Duodenal mucosa (tissue), 2 donors: ENCODE measurements around the gene ZNF236.

Experiments
- H3K27ac ChIP-seq: one replicate; pipeline ENCODE4 v1.7.0; 2013; ENCODE audit warnings: low read depth, low read length
- H3K27me3 ChIP-seq, 2 donors: one replicate each; pipeline ENCODE4 v1.7.0; 2013; ENCODE audit warnings: low read length in 2 of 2, control low read depth in 1 of 2; ENCODE audit not compliant: insufficient read depth in 2 of 2, control insufficient read depth in 1 of 2
- H3K36me3 ChIP-seq, 2 donors: one replicate each; pipeline ENCODE4 v1.7.0; 2013; ENCODE audit warnings: low read length in 2 of 2, control low read depth in 1 of 2; ENCODE audit not compliant: insufficient read depth in 2 of 2, control insufficient read depth in 1 of 2
- H3K4me1 ChIP-seq, 2 donors: one replicate each; pipeline ENCODE4 v1.7.0; 2013; ENCODE audit warnings: low read length in 2 of 2, control low read depth in 1 of 2; ENCODE audit not compliant: insufficient read depth in 2 of 2, control insufficient read depth in 1 of 2
- H3K4me3 ChIP-seq, 2 donors: one replicate each; pipeline ENCODE4 v1.7.0; 2013; ENCODE audit warnings: low read length in 2 of 2, low read depth in 1 of 2
- H3K9ac ChIP-seq, 2 donors: one replicate each; pipeline ENCODE4 v1.7.0; 2013; ENCODE audit warnings: low read length in 2 of 2, low read depth in 1 of 2
- H3K9me3 ChIP-seq, 2 donors: one replicate each; pipeline ENCODE4 v1.7.0; 2013; ENCODE audit warnings: low read length in 2 of 2, control low read depth in 1 of 2; ENCODE audit not compliant: control insufficient read depth in 1 of 2

The ZNF236 gene

GRCh38 chr18:76855594-76855993, 33.2 kb downstream of the ZNF236 start:
- Histone ChIP-seq H3K27ac (no peak overlapping the region), H3K9me3 (no peaks in the 10 kb centered on the region), H3K4me1 (no peaks in the 10 kb centered on the region), H3K9ac (no peak overlapping the region), H3K36me3 (peaks cover 0 to 18% of the 10 kb centered on the region in 2 donors), H3K4me3 (no peak overlapping the region), H3K27me3 (no peaks in the 10 kb centered on the region)

GRCh38 chr18:76857476-76857875, 35.1 kb downstream of the ZNF236 start:
- no peaks in the 10 kb centered on the region for H3K4me1 ChIP-seq
- H3K27me3 ChIP-seq: no peaks in the 10 kb centered on the region
- no peak overlapping the region for H3K9ac ChIP-seq
- no peak overlapping the region for H3K4me3 ChIP-seq
- no peaks in the 10 kb centered on the region for H3K9me3 ChIP-seq
- peaks cover 2 to 31% of the 10 kb centered on the region in 2 donors for H3K36me3 ChIP-seq
- no peak overlapping the region for H3K27ac ChIP-seq

- Histone ChIP-seq H3K4me3 (no peak overlapping the region), H3K36me3 (peaks cover 4 to 37% of the 10 kb centered on the region in 2 donors), H3K27ac (no peak overlapping the region), H3K27me3 (no peaks in the 10 kb centered on the region), H3K9ac (no peak overlapping the region), H3K4me1 (no peaks in the 10 kb centered on the region), H3K9me3 (no peaks in the 10 kb centered on the region)
Measured at GRCh38 chr18:76859474-76860339, 37.4 kb downstream of the ZNF236 start.

- Histone ChIP-seq H3K27ac (no peak overlapping the region), H3K27me3 (no peaks in the 10 kb centered on the region), H3K4me3 (no peak overlapping the region), H3K9me3 (no peaks in the 10 kb centered on the region), H3K4me1 (no peaks in the 10 kb centered on the region), H3K36me3 (peaks cover 4 to 37% of the 10 kb centered on the region in 2 donors), H3K9ac (no peak overlapping the region)
Measured at GRCh38 chr18:76860411-76860810, 38.1 kb downstream of the ZNF236 start.

- H3K4me3 ChIP-seq: no peak overlapping the region
- H3K9me3 ChIP-seq: no peaks in the 10 kb centered on the region
- H3K4me1 ChIP-seq: no peaks in the 10 kb centered on the region
- H3K9ac ChIP-seq: no peak overlapping the region
- H3K27me3 ChIP-seq: no peaks in the 10 kb centered on the region
- no peak overlapping the region for H3K27ac ChIP-seq
- peaks cover 7 to 46% of the 10 kb centered on the region in 2 donors for H3K36me3 ChIP-seq
Measured at GRCh38 chr18:76866666-76867065, 44.3 kb downstream of the ZNF236 start.

GRCh38 chr18:76873311-76873710, 51.0 kb downstream of the ZNF236 start:
- Histone ChIP-seq H3K4me3 (no peak overlapping the region), H3K9ac (no peak overlapping the region), H3K27ac (no peak overlapping the region), H3K36me3 (peaks cover 6 to 37% of the 10 kb centered on the region in 2 donors), H3K27me3 (no peaks in the 10 kb centered on the region), H3K4me1 (no peaks in the 10 kb centered on the region), H3K9me3 (no peaks in the 10 kb centered on the region)

- Histone ChIP-seq H3K4me1 (no peaks in the 10 kb centered on the region), H3K36me3 (peaks cover 6 to 37% of the 10 kb centered on the region in 2 donors), H3K9ac (no peak overlapping the region), H3K27me3 (no peaks in the 10 kb centered on the region), H3K9me3 (no peaks in the 10 kb centered on the region), H3K27ac (no peak overlapping the region), H3K4me3 (no peak overlapping the region)
Measured at GRCh38 chr18:76873713-76874112, 51.4 kb downstream of the ZNF236 start.

- no peak overlapping the region for H3K4me3 ChIP-seq
- H3K36me3 ChIP-seq: peaks cover 6 to 40% of the 10 kb centered on the region in 2 donors
- no peak overlapping the region for H3K9ac ChIP-seq
- H3K27me3 ChIP-seq: no peaks in the 10 kb centered on the region
- H3K4me1 ChIP-seq: no peaks in the 10 kb centered on the region
- no peaks in the 10 kb centered on the region for H3K9me3 ChIP-seq
- H3K27ac ChIP-seq: no peak overlapping the region
Measured at GRCh38 chr18:76874642-76875389, 52.5 kb downstream of the ZNF236 start.

- Histone ChIP-seq H3K36me3 (peaks cover 10 to 44% of the 10 kb centered on the region in 2 donors), H3K4me3 (no peak overlapping the region), H3K4me1 (no peaks in the 10 kb centered on the region), H3K27me3 (no peaks in the 10 kb centered on the region), H3K9ac (no peak overlapping the region), H3K9me3 (no peaks in the 10 kb centered on the region), H3K27ac (no peak overlapping the region)
Measured at GRCh38 chr18:76875390-76876325, 53.3 kb downstream of the ZNF236 start.
